SU-DHL-6 (cell line): ENCODE data around the gene CREG1.

Experiments
- H2AFZ ChIP-seq: fragments of 200-600 bp; sonication (generic); 2 replicates; pipeline ENCODE4 v1.6.1; 2014; ENCODE audit warnings: low read depth, mild to moderate bottlenecking, moderate library complexity, mixed read lengths, antibody characterized with exemption, low read length; ENCODE audit not compliant: severe bottlenecking
- H3F3A ChIP-seq: fragments of 200-600 bp; shearing (Covaris generic); 2 replicates; pipeline ENCODE4 v1.6.0; 2016; ENCODE audit warnings: antibody characterized with exemption, mild to moderate bottlenecking; ENCODE audit not compliant: insufficient read depth
- H3K27ac ChIP-seq: fragments of 200-600 bp; sonication (generic); 2 replicates; pipeline ENCODE4 v1.5.1; 2016; ENCODE audit warnings: low read depth, mild to moderate bottlenecking, low read length, moderate library complexity, mixed read lengths
- H3K27me3 ChIP-seq: fragments of 200-600 bp; sonication (generic), shearing (Covaris generic); 2 replicates; pipeline ENCODE4 v1.6.0; 2014; ENCODE audit warnings: mild to moderate bottlenecking, low read length
- H3K36me3 ChIP-seq: fragments of 200-600 bp; sonication (generic); 2 replicates; pipeline ENCODE4 v1.6.1; 2014; ENCODE audit warnings: mild to moderate bottlenecking, low read length, mixed read lengths
- H3K4me2 ChIP-seq: fragments of 300-600, 200-600 bp; shearing (Covaris generic), sonication (generic); 2 replicates; pipeline ENCODE4 v1.6.0; 2014; ENCODE audit warnings: low read length, low read depth, mild to moderate bottlenecking; ENCODE audit not compliant: poor library complexity, severe bottlenecking
- H3K4me3 ChIP-seq: fragments of 200-600 bp; sonication (generic); 2 replicates; pipeline ENCODE4 v1.5.1; 2014; ENCODE audit warnings: antibody characterized with exemption, low read length, mild to moderate bottlenecking, mixed read lengths; ENCODE audit not compliant: insufficient read depth, poor library complexity, severe bottlenecking
- H3K79me2 ChIP-seq: fragments of 200-600 bp; sonication (generic); 2 replicates; pipeline ENCODE4 v1.6.1; 2014; ENCODE audit warnings: mild to moderate bottlenecking, low read length, moderate library complexity; ENCODE audit not compliant: insufficient read depth
- H3K9ac ChIP-seq: fragments of 200-600 bp; sonication (generic); 2 replicates; pipeline ENCODE4 v1.7.0; 2014; ENCODE audit warnings: mild to moderate bottlenecking, low read length
- H3K9me2 ChIP-seq: fragments of 200-600 bp; sonication (generic); replicated peaks from 2 replicates; pipeline ENCODE4 v1.6.1; 2014; ENCODE audit warnings: low read length; ENCODE audit not compliant: insufficient read depth
- H3K9me3 ChIP-seq: fragments of 200-600 bp; sonication (generic); 2 replicates; pipeline ENCODE4 v1.6.1; 2014; ENCODE audit warnings: low read length, mixed read lengths; ENCODE audit not compliant: insufficient read depth
- H4K20me1 ChIP-seq: fragments of 200-600 bp; sonication (generic); 2 replicates; pipeline ENCODE4 v1.6.1; 2014; ENCODE audit warnings: low read depth, mild to moderate bottlenecking, antibody characterized with exemption, low read length, moderate library complexity, mixed read lengths
- EZH2phosphoT487 ChIP-seq: fragments of 200-600 bp; sonication (generic), shearing (Covaris generic); conservative IDR thresholded peaks from 2 replicates; pipeline ENCODE4 v1.6.1; 2018; ENCODE audit warnings: mild to moderate bottlenecking, antibody characterized with exemption, low read length, moderate library complexity, mixed read lengths
- TF ChIP-seq, protein P1 (sequence below): fragments of 200-600 bp; sonication (generic); IDR thresholded peaks from one replicate; pipeline ENCODE4 v1.5.1; 2017; ENCODE audit warnings: antibody characterized with exemption, mild to moderate bottlenecking, low read length, moderate library complexity; ENCODE audit not compliant: insufficient read depth, poor library complexity, severe bottlenecking

CREG1 gene

DNA sequence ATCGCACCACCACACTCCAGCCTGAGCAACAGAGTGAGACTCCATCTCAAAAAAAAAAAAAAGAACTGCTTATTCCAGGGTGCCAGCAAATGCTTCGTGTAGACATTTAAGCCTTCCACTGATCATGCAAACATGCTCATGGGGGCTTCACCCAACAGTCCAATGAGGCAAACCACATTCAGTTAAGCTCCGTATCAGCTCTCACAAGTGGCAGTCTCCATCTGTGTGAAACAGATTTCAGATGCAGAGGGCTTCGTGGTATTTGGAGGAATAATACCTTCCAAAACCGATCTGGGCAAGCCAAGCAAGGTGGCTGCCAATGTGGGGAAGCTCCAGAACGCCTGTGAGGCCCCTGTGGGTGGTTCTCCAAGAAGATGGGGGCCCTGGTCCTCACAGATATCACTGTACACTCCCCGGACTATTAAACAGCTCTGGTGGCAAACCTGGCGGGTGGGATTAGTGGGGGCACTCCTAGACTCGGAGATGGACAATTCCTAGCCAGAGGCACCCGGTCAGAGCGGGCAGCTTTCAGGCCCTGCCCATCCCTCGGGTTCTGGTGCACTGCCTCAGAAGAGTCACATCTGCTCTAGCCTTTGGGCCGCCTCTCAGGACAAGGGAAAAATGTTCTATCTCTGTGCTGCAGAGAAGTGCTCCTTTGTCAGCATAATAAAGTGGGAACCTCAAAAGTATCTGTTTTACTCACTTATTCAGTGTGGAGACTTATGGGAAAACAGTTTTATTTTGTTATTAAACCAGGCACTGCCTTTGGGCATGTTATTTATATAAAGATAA lies 10.2 kb downstream of the CREG1 start:
- Histone ChIP-seq H3K4me3 (no peak overlapping the region), H3K27me3 (no peaks in the 10 kb centered on the region), H3F3A (no peaks in the 10 kb centered on the region), H3K4me2 (no peak overlapping the region), H2AFZ (no peak overlapping the region), H3K9me3 (no peaks in the 10 kb centered on the region), H3K9me2 (no peaks in the 10 kb centered on the region), H3K27ac (no peak overlapping the region), H3K9ac (no peak overlapping the region), H4K20me1 (no peaks in the 10 kb centered on the region), H3K36me3 (no peaks in the 10 kb centered on the region), H3K79me2 (no peaks in the 10 kb centered on the region)
- no peak for TF ChIP-seq EZH2phosphoT487
- TF ChIP-seq, protein P1, sequence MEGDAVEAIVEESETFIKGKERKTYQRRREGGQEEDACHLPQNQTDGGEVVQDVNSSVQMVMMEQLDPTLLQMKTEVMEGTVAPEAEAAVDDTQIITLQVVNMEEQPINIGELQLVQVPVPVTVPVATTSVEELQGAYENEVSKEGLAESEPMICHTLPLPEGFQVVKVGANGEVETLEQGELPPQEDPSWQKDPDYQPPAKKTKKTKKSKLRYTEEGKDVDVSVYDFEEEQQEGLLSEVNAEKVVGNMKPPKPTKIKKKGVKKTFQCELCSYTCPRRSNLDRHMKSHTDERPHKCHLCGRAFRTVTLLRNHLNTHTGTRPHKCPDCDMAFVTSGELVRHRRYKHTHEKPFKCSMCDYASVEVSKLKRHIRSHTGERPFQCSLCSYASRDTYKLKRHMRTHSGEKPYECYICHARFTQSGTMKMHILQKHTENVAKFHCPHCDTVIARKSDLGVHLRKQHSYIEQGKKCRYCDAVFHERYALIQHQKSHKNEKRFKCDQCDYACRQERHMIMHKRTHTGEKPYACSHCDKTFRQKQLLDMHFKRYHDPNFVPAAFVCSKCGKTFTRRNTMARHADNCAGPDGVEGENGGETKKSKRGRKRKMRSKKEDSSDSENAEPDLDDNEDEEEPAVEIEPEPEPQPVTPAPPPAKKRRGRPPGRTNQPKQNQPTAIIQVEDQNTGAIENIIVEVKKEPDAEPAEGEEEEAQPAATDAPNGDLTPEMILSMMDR: no peak

GRCh38 chr1:167542109-167543032 lies 11.2 kb downstream of the CREG1 start:
- Histone ChIP-seq H3K27me3 (no peaks in the 10 kb centered on the region), H3K4me3 (no peak overlapping the region), H3K9ac (no peak overlapping the region), H3K79me2 (no peaks in the 10 kb centered on the region), H3K9me3 (no peaks in the 10 kb centered on the region), H3K9me2 (no peaks in the 10 kb centered on the region), H3K4me2 (no peak overlapping the region), H4K20me1 (no peaks in the 10 kb centered on the region), H3K27ac (no peak overlapping the region), H2AFZ (no peak overlapping the region), H3F3A (no peaks in the 10 kb centered on the region), H3K36me3 (no peaks in the 10 kb centered on the region)
- TF ChIP-seq, protein P1: no peak
- TF ChIP-seq EZH2phosphoT487: no peak

- H2AFZ ChIP-seq: no peak overlapping the region
- no peak overlapping the region for H3K9ac ChIP-seq
- no peak overlapping the region for H3K4me3 ChIP-seq
- no peaks in the 10 kb centered on the region for H3K9me2 ChIP-seq
- no peaks in the 10 kb centered on the region for H3K27me3 ChIP-seq
- H3K79me2 ChIP-seq: no peaks in the 10 kb centered on the region
- H4K20me1 ChIP-seq: no peaks in the 10 kb centered on the region
- H3K9me3 ChIP-seq: no peaks in the 10 kb centered on the region
- H3K27ac ChIP-seq: no peak overlapping the region
- no peak overlapping the region for H3K4me2 ChIP-seq
- no peaks in the 10 kb centered on the region for H3F3A ChIP-seq
- TF ChIP-seq, protein P1: no peak
- TF ChIP-seq EZH2phosphoT487: no peak
- H3K36me3 ChIP-seq: no peaks in the 10 kb centered on the region
Measured at GRCh38 chr1:167541610-167542009, 12.0 kb downstream of the CREG1 start.
